HCT116 (cell line): ENCODE results near the gene CARNS1. TPM values are rescaled to one million over a fixed set of nuclear protein-coding genes. Genes with fewer than 3 reads are reported as not detected.

Experiments used
- ATAC-seq: fragments of 200-7000 bp; cut with Tn5 transposase; 2 replicates; pipeline ENCODE4 v1.9.1; 2020; ENCODE audit warnings: mild to moderate bottlenecking, moderate library complexity
- BruUV-seq: library from RNA; stranded (reverse); fragments of 400-500 nt; replicated peaks from 2 replicates; lab custom pipeline; 2021; lab: Mats Ljungman, UMichigan
- CTCF ChIA-PET: fragments of 300-600 bp; sonication (Branson Sonifier 250); formaldehyde crosslinking; loops from one replicate; lab custom pipeline; 2021; ENCODE audit warnings: antibody characterized with exemption; lab: Charles Lee
- POLR2A ChIA-PET: fragments of 300-600, 350-600 bp; sonication (Branson Sonifier 250); formaldehyde crosslinking; loops from one replicate; lab custom pipeline; 2021; ENCODE audit warnings: antibody characterized with exemption; lab: Charles Lee
- RAD21 ChIA-PET, 2 experiments: fragments of 300-600 bp; sonication (Branson Sonifier 250); formaldehyde crosslinking; loops; one replicate each; lab custom pipeline; 2023; ENCODE audit warnings: low total read pairs in 2 of 2; ENCODE audit not compliant: uncharacterized antibody in 2 of 2, unreplicated experiment in 2 of 2, low non-redundant PET in 1 of 2; lab: Charles Lee
- DNase-seq: peaks from one replicate; pipeline ENCODE4 v3.0.0-alpha.2; 2010; ENCODE audit warnings: low read depth, low spot score
- H2AFZ ChIP-seq: fragments of 200-600 bp; shearing (Covaris generic), sonication (generic); 2 replicates; pipeline ENCODE4 v1.6.1; 2017; ENCODE audit warnings: low read depth, mixed run types, mixed read lengths, antibody characterized with exemption, low read length; ENCODE audit not compliant: poor library complexity, severe bottlenecking
- H3K27ac ChIP-seq: 2 replicates; pipeline ENCODE4 v1.5.1; 2012; ENCODE audit warnings: low read depth, low read length
- H3K27me3 ChIP-seq: fragments of 200-600 bp; sonication (generic); 2 replicates; pipeline ENCODE4 v1.6.1; 2016; ENCODE audit warnings: mixed run types, low read length, mixed read lengths; ENCODE audit not compliant: insufficient read depth
- H3K36me3 ChIP-seq, 2 experiments: fragments of 200-500 bp in 1 of 2; fragments of 200-600 bp in 1 of 2; sonication (Bioruptor generic) in 1 of 2; sonication (generic) in 1 of 2; 2 replicates each; pipeline versions ENCODE4 v1.5.1 to v1.6.1; 2014 to 2016; ENCODE audit warnings: low read length in 2 of 2, inconsistent platforms in 1 of 2, mixed read lengths in 1 of 2, mixed run types in 1 of 2; ENCODE audit not compliant: insufficient read depth in 2 of 2, control insufficient read depth in 1 of 2
- H3K4me1 ChIP-seq, 2 experiments: fragments of 200-600 bp in 1 of 2; sonication (generic) in 1 of 2; 2 replicates each; pipeline versions ENCODE4 v1.5.1 to v1.6.1; 2012 to 2017; ENCODE audit warnings: low read length in 2 of 2, inconsistent platforms in 1 of 2, mild to moderate bottlenecking in 1 of 2, mixed read lengths in 1 of 2, mixed run types in 1 of 2, moderate library complexity in 1 of 2; ENCODE audit not compliant: insufficient read depth in 2 of 2, control insufficient read depth in 1 of 2
- H3K4me2 ChIP-seq: fragments of 200-600 bp; sonication (generic); 2 replicates; pipeline ENCODE4 v1.6.1; 2017; ENCODE audit warnings: mixed run types, low read length, mixed read lengths
- H3K4me3 ChIP-seq, 2 experiments: fragments of 200-600 bp in 1 of 2; sonication (generic) in 1 of 2; replicated peaks in 1 of 2; 2 replicates each; pipeline ENCODE4 v1.5.1; 2011 to 2016; ENCODE audit warnings: low read length in 2 of 2, control low read depth in 1 of 2, low read depth in 1 of 2, mild to moderate bottlenecking in 1 of 2, mixed read lengths in 1 of 2, mixed run types in 1 of 2
- H3K79me2 ChIP-seq: fragments of 200-600 bp; sonication (generic); 2 replicates; pipeline ENCODE4 v1.6.1; 2017; ENCODE audit warnings: mild to moderate bottlenecking, mixed run types, low read length, moderate library complexity, mixed read lengths; ENCODE audit not compliant: insufficient read depth
- H3K9ac ChIP-seq: fragments of 200-600 bp; sonication (generic); 2 replicates; pipeline ENCODE4 v1.6.1; 2016; ENCODE audit warnings: low read length, mixed read lengths
- H3K9me2 ChIP-seq: fragments of 200-600 bp; sonication (generic), shearing (Covaris generic); 2 replicates; pipeline ENCODE4 v1.6.1; 2017; ENCODE audit warnings: mixed run types, mild to moderate bottlenecking, moderate library complexity; ENCODE audit not compliant: insufficient read depth
- H3K9me3 ChIP-seq, 2 experiments: fragments of 200-500 bp in 1 of 2; fragments of 200-600 bp in 1 of 2; sonication (Bioruptor generic) in 1 of 2; sonication (generic) in 1 of 2; 2 replicates each; pipeline ENCODE4 v1.6.1; 2014 to 2017; ENCODE audit warnings: low read length in 2 of 2, mixed read lengths in 2 of 2, inconsistent platforms in 1 of 2, low read depth in 1 of 2, mild to moderate bottlenecking in 1 of 2, mixed run types in 1 of 2, moderate library complexity in 1 of 2; ENCODE audit not compliant: control insufficient read depth in 1 of 2, insufficient read depth in 1 of 2
- H4K20me1 ChIP-seq: fragments of 200-600 bp; sonication (generic), shearing (Covaris generic); 2 replicates; pipeline ENCODE4 v1.6.1; 2017; ENCODE audit warnings: mixed run types, mild to moderate bottlenecking, moderate library complexity; ENCODE audit not compliant: insufficient read depth
- CBX3 ChIP-seq: IDR thresholded peaks from 2 replicates; pipeline ENCODE4 v1.6.1; 2012; ENCODE audit warnings: low read depth
- ELF1 ChIP-seq: IDR thresholded peaks from 2 replicates; pipeline ENCODE4 v1.6.1; 2012; ENCODE audit warnings: low read depth, borderline replicate concordance
- EZH2 ChIP-seq: fragments of 200-600 bp; sonication (generic); IDR thresholded peaks from 2 replicates; pipeline ENCODE4 v1.6.1; 2017; ENCODE audit warnings: antibody characterized with exemption, mixed run types
- EZH2phosphoT487 ChIP-seq: fragments of 200-600 bp; IDR thresholded peaks from 2 replicates; pipeline ENCODE4 v1.6.1; 2018; ENCODE audit warnings: antibody characterized with exemption, borderline replicate concordance
- POLR2AphosphoS5 ChIP-seq: IDR thresholded peaks from 2 replicates; pipeline ENCODE4 v1.6.1; 2011; ENCODE audit warnings: mild to moderate bottlenecking, low read depth, low read length, moderate library complexity
- SIN3A ChIP-seq: IDR thresholded peaks from 2 replicates; pipeline ENCODE4 v1.6.1; 2012; ENCODE audit warnings: low read depth
- SP1 ChIP-seq: IDR thresholded peaks from 2 replicates; pipeline ENCODE4 v1.6.1; 2012; ENCODE audit warnings: low read depth
- SRF ChIP-seq: IDR thresholded peaks from 2 replicates; pipeline ENCODE4 v1.6.1; 2012; ENCODE audit warnings: low read depth
- TCF7L2 ChIP-seq: IDR thresholded peaks from 2 replicates; pipeline ENCODE4 v1.7.0; 2011; ENCODE audit warnings: borderline replicate concordance, inconsistent platforms; ENCODE audit not compliant: insufficient read depth, insufficient read length; ENCODE audit errors: extremely low read depth
- YY1 ChIP-seq: IDR thresholded peaks from 2 replicates; pipeline ENCODE4 v1.6.1; 2011; ENCODE audit warnings: low read length, low read depth, moderate library complexity, mild to moderate bottlenecking; ENCODE audit not compliant: insufficient replicate concordance; ENCODE audit errors: extremely low read depth
- intact Hi-C: fragments of 100-400 bp; cut with micrococcal nuclease; formaldehyde crosslinking; loops from 2 replicates; pipeline ENCODE4 v1.10.0; 2022
- total RNA-seq: library from RNA; stranded (reverse); gene quantifications from one replicate; pipeline ENCODE4 v1.2.1, GENCODE V29; 2021; ENCODE audit not compliant: unreplicated experiment
- TF ChIP-seq, protein P1 (sequence below): IDR thresholded peaks from 2 replicates; pipeline ENCODE4 v1.6.1; 2012
- TF ChIP-seq, protein P2 (sequence below): IDR thresholded peaks from 2 replicates; pipeline ENCODE4 v1.6.1; 2012; ENCODE audit warnings: low read depth

Gene CARNS1
- total RNA-seq, 1 experiment from 2014 or later: 1.0 TPM

DNA sequence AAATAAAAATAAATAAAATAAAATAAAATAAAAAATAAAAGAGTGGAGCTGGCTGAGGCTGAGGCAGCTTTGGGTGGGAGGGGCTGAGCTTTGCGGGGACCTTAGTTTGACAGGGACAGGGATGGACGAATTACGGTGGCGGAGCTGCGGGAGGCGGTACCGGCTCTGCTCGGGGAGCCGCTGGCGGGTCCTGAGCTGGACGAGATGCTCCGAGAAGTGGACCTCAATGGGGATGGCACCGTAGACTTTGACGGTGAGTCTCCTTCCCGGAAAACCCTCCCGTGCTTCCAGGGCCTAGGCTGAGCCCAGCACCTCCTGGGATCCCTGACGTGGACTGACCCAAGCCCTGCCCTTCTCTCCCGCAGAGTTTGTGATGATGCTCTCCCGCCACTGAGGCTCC is 42.8 kb downstream of the CARNS1 start:
- no peaks in the 10 kb centered on the region for H3K27me3 ChIP-seq
- H3K9me3 ChIP-seq: no peaks in the 10 kb centered on the region
- BruUV-seq: no TSS peak
- ChIA-PET CTCF (no interaction called here), POLR2A (no interaction called here), RAD21 (no interaction called here)
- no peak overlapping the region for H3K4me3 ChIP-seq
- H3K9me2 ChIP-seq: no peaks in the 10 kb centered on the region
- no peak overlapping the region for H3K4me2 ChIP-seq
- TF ChIP-seq, protein P1, sequence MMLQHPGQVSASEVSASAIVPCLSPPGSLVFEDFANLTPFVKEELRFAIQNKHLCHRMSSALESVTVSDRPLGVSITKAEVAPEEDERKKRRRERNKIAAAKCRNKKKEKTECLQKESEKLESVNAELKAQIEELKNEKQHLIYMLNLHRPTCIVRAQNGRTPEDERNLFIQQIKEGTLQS: no peak
- no peak for TF ChIP-seq EZH2phosphoT487
- no peak for TF ChIP-seq SRF
- no peak for TF ChIP-seq SP1
- TF ChIP-seq YY1: no peak
- TF ChIP-seq SIN3A: no peak
- TF ChIP-seq EZH2: no peak
- TF ChIP-seq CBX3: no peak
- no peak for TF ChIP-seq ELF1
- no peak for TF ChIP-seq TCF7L2
- TF ChIP-seq POLR2AphosphoS5: no peak
- TF ChIP-seq, protein P2, sequence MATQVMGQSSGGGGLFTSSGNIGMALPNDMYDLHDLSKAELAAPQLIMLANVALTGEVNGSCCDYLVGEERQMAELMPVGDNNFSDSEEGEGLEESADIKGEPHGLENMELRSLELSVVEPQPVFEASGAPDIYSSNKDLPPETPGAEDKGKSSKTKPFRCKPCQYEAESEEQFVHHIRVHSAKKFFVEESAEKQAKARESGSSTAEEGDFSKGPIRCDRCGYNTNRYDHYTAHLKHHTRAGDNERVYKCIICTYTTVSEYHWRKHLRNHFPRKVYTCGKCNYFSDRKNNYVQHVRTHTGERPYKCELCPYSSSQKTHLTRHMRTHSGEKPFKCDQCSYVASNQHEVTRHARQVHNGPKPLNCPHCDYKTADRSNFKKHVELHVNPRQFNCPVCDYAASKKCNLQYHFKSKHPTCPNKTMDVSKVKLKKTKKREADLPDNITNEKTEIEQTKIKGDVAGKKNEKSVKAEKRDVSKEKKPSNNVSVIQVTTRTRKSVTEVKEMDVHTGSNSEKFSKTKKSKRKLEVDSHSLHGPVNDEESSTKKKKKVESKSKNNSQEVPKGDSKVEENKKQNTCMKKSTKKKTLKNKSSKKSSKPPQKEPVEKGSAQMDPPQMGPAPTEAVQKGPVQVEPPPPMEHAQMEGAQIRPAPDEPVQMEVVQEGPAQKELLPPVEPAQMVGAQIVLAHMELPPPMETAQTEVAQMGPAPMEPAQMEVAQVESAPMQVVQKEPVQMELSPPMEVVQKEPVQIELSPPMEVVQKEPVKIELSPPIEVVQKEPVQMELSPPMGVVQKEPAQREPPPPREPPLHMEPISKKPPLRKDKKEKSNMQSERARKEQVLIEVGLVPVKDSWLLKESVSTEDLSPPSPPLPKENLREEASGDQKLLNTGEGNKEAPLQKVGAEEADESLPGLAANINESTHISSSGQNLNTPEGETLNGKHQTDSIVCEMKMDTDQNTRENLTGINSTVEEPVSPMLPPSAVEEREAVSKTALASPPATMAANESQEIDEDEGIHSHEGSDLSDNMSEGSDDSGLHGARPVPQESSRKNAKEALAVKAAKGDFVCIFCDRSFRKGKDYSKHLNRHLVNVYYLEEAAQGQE: no peak
- DNase-seq (no peak), ATAC-seq (no peak)
- no peak overlapping the region for H3K9ac ChIP-seq
- no peaks in the 10 kb centered on the region for H3K36me3 ChIP-seq
- no peak overlapping the region for H3K27ac ChIP-seq
- no peaks in the 10 kb centered on the region for H4K20me1 ChIP-seq
- intact Hi-C loops: no loop called here
- no peak overlapping the region for H2AFZ ChIP-seq
- peaks cover 4 to 7% of the 10 kb centered on the region in 2 experiments for H3K4me1 ChIP-seq
- H3K79me2 ChIP-seq: no peaks in the 10 kb centered on the region
